Parathyroid adenoma (tissue), 2 donors: ENCODE results near the gene DDX17.

ENCODE experiments used
- H2AFZ ChIP-seq: fragments of 300-600 bp; sonication (generic); one replicate; pipeline ENCODE4 v1.7.0; 2017; ENCODE audit warnings: antibody characterized with exemption, mild to moderate bottlenecking
- H3K27ac ChIP-seq: fragments of 300-600 bp; sonication (generic); one replicate; pipeline ENCODE4 v1.7.0; 2017
- H3K27me3 ChIP-seq: fragments of 300-600 bp; sonication (generic); one replicate; pipeline ENCODE4 v1.7.0; 2017; ENCODE audit warnings: low read length; ENCODE audit not compliant: control insufficient read depth, insufficient read depth
- H3K36me3 ChIP-seq: fragments of 300-600 bp; sonication (generic); one replicate; pipeline ENCODE4 v1.7.0; 2017; ENCODE audit warnings: low read length; ENCODE audit not compliant: control insufficient read depth, insufficient read depth
- H3K4me1 ChIP-seq: fragments of 300-600 bp; sonication (generic); one replicate; pipeline ENCODE4 v1.7.0; 2017; ENCODE audit warnings: control low read depth
- H3K4me2 ChIP-seq: fragments of 300-600 bp; sonication (generic); one replicate; pipeline ENCODE4 v1.7.0; 2017; ENCODE audit warnings: low read length
- H3K4me3 ChIP-seq: fragments of 300-600 bp; sonication (generic); one replicate; pipeline ENCODE4 v1.7.0; 2017; ENCODE audit warnings: low read depth, low read length
- H3K79me2 ChIP-seq: fragments of 300-600 bp; sonication (generic); one replicate; pipeline ENCODE4 v1.7.0; 2017; ENCODE audit warnings: control low read depth
- H3K9ac ChIP-seq: fragments of 300-600 bp; sonication (generic); one replicate; pipeline ENCODE4 v1.7.0; 2017; ENCODE audit warnings: mild to moderate bottlenecking
- H3K9me3 ChIP-seq: fragments of 300-600 bp; sonication (generic); one replicate; pipeline ENCODE4 v1.7.0; 2017; ENCODE audit warnings: low read length; ENCODE audit not compliant: control insufficient read depth
- CTCF ChIP-seq: fragments of 300-600 bp; sonication (generic); IDR thresholded peaks from one replicate; pipeline ENCODE4 v1.7.0; 2017; ENCODE audit warnings: antibody characterized with exemption, mild to moderate bottlenecking
- donor health status: primary hyperparathyroidism.

The DDX17 gene

GRCh38 chr22:38519453-38520250, 13.5 kb upstream of the DDX17 start:
- Histone ChIP-seq H3K4me2 (no peak overlapping the region), H3K27me3 (no peaks in the 10 kb centered on the region), H3K9ac (no peak overlapping the region), H2AFZ (no peak overlapping the region), H3K4me3 (no peak overlapping the region), H3K36me3 (no peaks in the 10 kb centered on the region), H3K4me1 (no peaks in the 10 kb centered on the region), H3K79me2 (no peaks in the 10 kb centered on the region), H3K9me3 (no peaks in the 10 kb centered on the region), H3K27ac (no peak overlapping the region)
- no peak for TF ChIP-seq CTCF

- no peaks in the 10 kb centered on the region for H3K27me3 ChIP-seq
- H3K79me2 ChIP-seq, result no peaks in the 10 kb centered on the region
- no peak overlapping the region for H3K9ac ChIP-seq
- no peak overlapping the region for H3K4me2 ChIP-seq
- H3K4me1 ChIP-seq, result no peaks in the 10 kb centered on the region
- H3K27ac ChIP-seq, result no peak overlapping the region
- H3K4me3 ChIP-seq, result no peak overlapping the region
- H3K36me3 ChIP-seq, result no peaks in the 10 kb centered on the region
- no peak overlapping the region for H2AFZ ChIP-seq
- no peaks in the 10 kb centered on the region for H3K9me3 ChIP-seq
- TF ChIP-seq CTCF, result no peak
Observed at GRCh38 chr22:38518620-38519019, 12.5 kb upstream of the DDX17 start.

GRCh38 chr22:38513063-38513462, 7.0 kb upstream of the DDX17 start:
- no peak overlapping the region for H3K27ac ChIP-seq
- H3K4me3 ChIP-seq, result no peak overlapping the region
- no peak overlapping the region for H2AFZ ChIP-seq
- TF ChIP-seq CTCF, result peak; percentile 21
- H3K9ac ChIP-seq, result no peak overlapping the region
- H3K36me3 ChIP-seq, result no peaks in the 10 kb centered on the region
- H3K79me2 ChIP-seq, result no peaks in the 10 kb centered on the region
- no peak overlapping the region for H3K4me2 ChIP-seq
- H3K9me3 ChIP-seq, result no peaks in the 10 kb centered on the region
- no peaks in the 10 kb centered on the region for H3K27me3 ChIP-seq
- H3K4me1 ChIP-seq, result no peaks in the 10 kb centered on the region

- Histone ChIP-seq H3K36me3 (no peaks in the 10 kb centered on the region), H3K4me2 (no peak overlapping the region), H3K9ac (no peak overlapping the region), H3K79me2 (no peaks in the 10 kb centered on the region), H2AFZ (no peak overlapping the region), H3K4me3 (no peak overlapping the region), H3K9me3 (no peaks in the 10 kb centered on the region), H3K27ac (no peak overlapping the region), H3K27me3 (no peaks in the 10 kb centered on the region), H3K4me1 (no peaks in the 10 kb centered on the region)
- no peak for TF ChIP-seq CTCF
Observed at GRCh38 chr22:38510416-38510970, 4.4 kb upstream of the DDX17 start.
